GM21447 (cell line): Measurements from ENCODE around the gene JMJD8.
"Not testable (repeated sequence)": the region's sequence is repeated elsewhere in the genome, so short reads cannot be mapped to it uniquely, and the experiment has no call there.

Experiments
- ATAC-seq: cut with Tn5 transposase; IDR thresholded peaks from one replicate; pipeline ENCODE4 v1.9.1; 2021; ENCODE audit not compliant: unreplicated experiment

The JMJD8 gene

GRCh38 chr16:722835-723633 is 38.9 kb upstream of the JMJD8 start:
- no peak for ATAC-seq

GRCh38 chr16:721765-722540 is 37.8 kb upstream of the JMJD8 start:
- no peak for ATAC-seq

- ATAC-seq, result peak; percentile 56
Observed at GRCh38 chr16:720990-721764, 37.0 kb upstream of the JMJD8 start, which contains the start of gene ANTKMT. TSS of gene ANTKMT (plus strand) at chr16:721146. CDS start at chr16:721275, 129 bp downstream.

- ATAC-seq, result peak; percentile 29
Observed at GRCh38 chr16:720447-720989, 36.4 kb upstream of the JMJD8 start.

GRCh38 chr16:719815-720446 is 35.8 kb upstream of the JMJD8 start:
- ATAC-seq, result no peak

GRCh38 chr16:718922-719321 is 34.8 kb upstream of the JMJD8 start:
- no peak for ATAC-seq

- ATAC-seq, result no peak
Observed at GRCh38 chr16:718389-718788, 34.3 kb upstream of the JMJD8 start.

- ATAC-seq, result no peak
Observed at GRCh38 chr16:717450-718245, 33.5 kb upstream of the JMJD8 start.

- ATAC-seq, result no peak
Observed at GRCh38 chr16:716768-717325, 32.7 kb upstream of the JMJD8 start.

- no peak for ATAC-seq
Observed at GRCh38 chr16:716200-716568, 32.0 kb upstream of the JMJD8 start.

- no peak for ATAC-seq
Observed at GRCh38 chr16:715477-716199, 31.5 kb upstream of the JMJD8 start.

GRCh38 chr16:714558-715476 is 30.7 kb upstream of the JMJD8 start, which contains the start of gene METRN:
TSS of gene METRN (plus strand) at chr16:715118. CDS start at chr16:715290, 172 bp downstream.
- ATAC-seq, result peak; percentile 67

- no peak for ATAC-seq
Observed at GRCh38 chr16:714079-714478, 29.9 kb upstream of the JMJD8 start.

GRCh38 chr16:712740-713250 is 28.7 kb upstream of the JMJD8 start:
- ATAC-seq, result not testable (repeated sequence)

- ATAC-seq, result no peak
Observed at GRCh38 chr16:711548-712320, 27.6 kb upstream of the JMJD8 start.

GRCh38 chr16:711084-711483 is 26.9 kb upstream of the JMJD8 start:
- ATAC-seq, result no peak
